ENCODE measurements around the gene DUSP2. TPM values are rescaled to one million over a fixed set of nuclear protein-coding genes. Genes with fewer than 3 reads are reported as not detected.

The DUSP2 gene
- total RNA-seq, 3 donors from 2014 or later = 1.9 to 57.5 (median 12.8) TPM

DNA sequence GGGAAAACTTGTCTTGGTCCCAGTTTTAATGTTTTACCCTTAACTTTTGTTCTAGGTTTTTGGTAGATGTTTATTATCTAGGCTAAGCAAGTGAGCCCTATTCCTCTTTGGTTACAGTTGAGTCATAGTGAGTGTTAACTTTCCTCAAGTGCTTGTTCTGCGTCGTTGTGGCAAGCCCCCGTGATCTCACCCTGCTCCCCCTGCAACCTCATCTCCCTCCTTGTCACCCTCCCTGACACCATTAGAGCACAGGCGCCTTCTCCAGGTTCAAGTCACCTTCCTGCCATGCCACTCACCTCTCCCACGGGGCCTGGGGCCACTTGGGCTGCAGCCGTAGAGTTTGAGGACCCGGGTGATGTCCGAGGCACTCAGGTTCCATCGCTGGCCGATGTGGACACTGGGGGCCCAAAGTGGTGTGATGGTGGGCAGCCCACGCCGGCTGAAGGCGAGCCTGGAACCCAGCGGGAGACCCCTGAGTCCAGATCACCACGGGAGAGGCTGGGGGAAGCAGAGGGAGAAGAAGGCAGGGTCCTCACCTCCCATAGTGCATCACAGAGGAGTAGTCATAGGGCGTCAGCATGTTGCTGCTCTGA is 15.6 kb downstream of the DUSP2 start:
- H3K27ac ChIP-seq = no peak overlapping the region
- intact Hi-C loops (cut with DNase I; ENCODE audit: low total_unique reads) = no loop called here
- H3K9me3 ChIP-seq = no peaks in the 10 kb centered on the region
- no peak overlapping the region for H3K4me3 ChIP-seq
- no peak for DNase-seq (ENCODE audit: low spot score in 2 of 2)
- H3K36me3 ChIP-seq = no peaks in the 10 kb centered on the region
- TF ChIP-seq POLR2AphosphoS5 (IDR thresholded peaks at IDR 0.05) (no peak), POLR2A (IDR thresholded peaks at IDR 0.05) (no peak)
- TF ChIP-seq, protein P1, sequence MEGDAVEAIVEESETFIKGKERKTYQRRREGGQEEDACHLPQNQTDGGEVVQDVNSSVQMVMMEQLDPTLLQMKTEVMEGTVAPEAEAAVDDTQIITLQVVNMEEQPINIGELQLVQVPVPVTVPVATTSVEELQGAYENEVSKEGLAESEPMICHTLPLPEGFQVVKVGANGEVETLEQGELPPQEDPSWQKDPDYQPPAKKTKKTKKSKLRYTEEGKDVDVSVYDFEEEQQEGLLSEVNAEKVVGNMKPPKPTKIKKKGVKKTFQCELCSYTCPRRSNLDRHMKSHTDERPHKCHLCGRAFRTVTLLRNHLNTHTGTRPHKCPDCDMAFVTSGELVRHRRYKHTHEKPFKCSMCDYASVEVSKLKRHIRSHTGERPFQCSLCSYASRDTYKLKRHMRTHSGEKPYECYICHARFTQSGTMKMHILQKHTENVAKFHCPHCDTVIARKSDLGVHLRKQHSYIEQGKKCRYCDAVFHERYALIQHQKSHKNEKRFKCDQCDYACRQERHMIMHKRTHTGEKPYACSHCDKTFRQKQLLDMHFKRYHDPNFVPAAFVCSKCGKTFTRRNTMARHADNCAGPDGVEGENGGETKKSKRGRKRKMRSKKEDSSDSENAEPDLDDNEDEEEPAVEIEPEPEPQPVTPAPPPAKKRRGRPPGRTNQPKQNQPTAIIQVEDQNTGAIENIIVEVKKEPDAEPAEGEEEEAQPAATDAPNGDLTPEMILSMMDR (IDR thresholded peaks at IDR 0.05) = no peak
- H3K27me3 ChIP-seq = no peaks in the 10 kb centered on the region
- H3K4me1 ChIP-seq = no peaks in the 10 kb centered on the region

DNA sequence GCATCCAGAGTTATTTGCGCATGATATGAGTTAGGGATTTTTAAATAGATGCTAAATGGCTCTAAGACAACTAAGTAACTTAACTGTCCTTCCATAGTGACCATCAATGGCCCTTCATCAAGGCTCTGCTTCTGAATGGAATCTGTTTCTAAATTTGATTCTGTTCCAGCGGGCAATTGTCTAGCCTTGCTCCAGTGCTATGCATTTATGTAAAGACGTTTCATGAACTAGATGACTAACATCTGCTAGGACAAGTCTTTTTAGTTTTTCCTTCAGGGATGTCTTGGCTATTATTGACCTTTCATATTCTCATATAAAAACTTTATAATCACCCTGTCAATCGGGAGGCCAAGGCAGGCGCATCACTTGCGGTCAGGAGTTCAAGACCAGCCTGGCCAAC is 16.8 kb downstream of the DUSP2 start:
- intact Hi-C loops (cut with DNase I; ENCODE audit: low total_unique reads) = no loop called here
- H3K9me3 ChIP-seq = no peaks in the 10 kb centered on the region

DNA sequence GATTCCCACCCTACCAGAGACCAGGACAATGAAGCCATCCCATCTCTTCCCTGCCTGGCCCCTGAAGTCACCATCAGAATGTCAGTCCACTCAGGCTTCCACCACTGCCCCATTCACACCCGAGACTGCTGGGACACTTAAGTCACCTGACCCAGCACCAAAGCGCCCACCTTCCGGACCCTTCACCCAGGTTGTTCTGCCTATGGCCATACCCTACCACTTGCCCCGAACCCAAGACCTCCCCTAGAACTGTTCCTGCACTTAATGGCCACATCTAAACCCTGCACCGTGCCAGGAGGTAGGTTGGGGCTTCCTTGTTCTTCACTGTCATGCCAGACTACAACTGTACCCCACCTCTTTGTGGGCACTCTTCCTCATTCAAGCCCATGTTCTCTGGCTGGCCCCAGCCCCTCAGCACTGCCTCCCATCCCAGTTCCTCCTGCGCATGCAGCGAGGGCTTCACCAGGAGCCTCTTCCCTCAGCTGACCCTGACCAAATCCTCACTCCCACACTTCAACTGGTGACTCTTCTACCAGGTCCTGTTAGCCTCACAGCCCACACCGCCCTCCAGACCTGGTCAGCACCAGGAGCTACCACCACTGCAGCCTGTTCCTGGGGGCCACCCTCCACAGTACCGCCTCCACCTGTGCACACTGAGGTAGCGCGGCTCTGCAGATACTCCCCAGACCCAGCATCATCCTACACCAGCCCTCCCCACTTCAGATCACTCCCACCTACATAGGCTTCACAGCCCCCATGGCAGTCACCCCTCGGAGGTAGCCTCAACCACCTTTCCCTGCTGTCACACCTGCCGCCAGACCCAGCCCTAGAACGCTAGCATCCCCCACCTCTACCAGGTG is 20.6 kb downstream of the DUSP2 start:
- no peaks in the 10 kb centered on the region for H3K27me3 ChIP-seq

More for the DNA sequence above, 16.8 kb downstream of the DUSP2 start:
- TF ChIP-seq, protein P1 (IDR thresholded peaks at IDR 0.05) = no peak
- no peak for TF ChIP-seq POLR2AphosphoS5 (IDR thresholded peaks at IDR 0.05)
- no peak for TF ChIP-seq POLR2A (IDR thresholded peaks at IDR 0.05)
- no peaks in the 10 kb centered on the region for H3K36me3 ChIP-seq
- H3K27me3 ChIP-seq = no peaks in the 10 kb centered on the region
- H3K4me3 ChIP-seq = no peak overlapping the region
- DNase-seq (ENCODE audit: low spot score in 2 of 2) = no peak
- H3K27ac ChIP-seq = no peak overlapping the region
- no peaks in the 10 kb centered on the region for H3K4me1 ChIP-seq

DNA sequence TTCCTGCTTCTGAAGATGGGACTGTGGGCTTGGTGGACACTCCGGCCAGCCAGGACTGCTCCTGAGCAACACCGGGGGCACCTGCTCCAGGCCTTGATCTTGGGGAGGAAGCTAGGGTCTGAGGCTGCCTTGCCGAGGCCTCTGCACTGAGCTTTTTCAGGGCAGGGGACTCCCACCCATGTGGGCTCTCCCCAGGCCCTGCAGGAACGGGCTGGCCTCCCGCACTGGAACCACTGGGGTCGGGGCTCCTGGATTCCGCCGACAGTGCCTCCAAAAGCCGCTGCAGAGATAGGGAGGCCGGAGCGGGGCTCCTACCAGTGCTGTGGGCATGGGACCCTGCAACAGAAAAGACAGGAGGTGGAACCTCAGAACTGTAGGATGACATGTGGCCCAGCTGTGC is 21.3 kb downstream of the DUSP2 start:
- no peaks in the 10 kb centered on the region for H3K4me1 ChIP-seq
- intact Hi-C loops (cut with DNase I; ENCODE audit: low total_unique reads) = no loop called here
- no peak overlapping the region for H3K27ac ChIP-seq
- no peak for DNase-seq (ENCODE audit: low spot score in 2 of 2)
- H3K36me3 ChIP-seq = no peaks in the 10 kb centered on the region
- no peak overlapping the region for H3K4me3 ChIP-seq
- H3K27me3 ChIP-seq = no peaks in the 10 kb centered on the region
- TF ChIP-seq, protein P1 (IDR thresholded peaks at IDR 0.05) = no peak
- TF ChIP-seq POLR2AphosphoS5 (IDR thresholded peaks at IDR 0.05) (no peak), POLR2A (IDR thresholded peaks at IDR 0.05) (no peak)
- H3K9me3 ChIP-seq = no peaks in the 10 kb centered on the region

More for the DNA sequence above, 20.6 kb downstream of the DUSP2 start:
- H3K27ac ChIP-seq = no peak overlapping the region
- TF ChIP-seq, protein P1 (IDR thresholded peaks at IDR 0.05) = no peak
- TF ChIP-seq POLR2A (IDR thresholded peaks at IDR 0.05) (no peak), POLR2AphosphoS5 (IDR thresholded peaks at IDR 0.05) (no peak)
- no peaks in the 10 kb centered on the region for H3K36me3 ChIP-seq
- intact Hi-C loops (cut with DNase I; ENCODE audit: low total_unique reads) = no loop called here
- DNase-seq (ENCODE audit: low spot score in 2 of 2) = no peak
- no peaks in the 10 kb centered on the region for H3K9me3 ChIP-seq
- no peaks in the 10 kb centered on the region for H3K4me1 ChIP-seq
- H3K4me3 ChIP-seq = no peak overlapping the region

DNA sequence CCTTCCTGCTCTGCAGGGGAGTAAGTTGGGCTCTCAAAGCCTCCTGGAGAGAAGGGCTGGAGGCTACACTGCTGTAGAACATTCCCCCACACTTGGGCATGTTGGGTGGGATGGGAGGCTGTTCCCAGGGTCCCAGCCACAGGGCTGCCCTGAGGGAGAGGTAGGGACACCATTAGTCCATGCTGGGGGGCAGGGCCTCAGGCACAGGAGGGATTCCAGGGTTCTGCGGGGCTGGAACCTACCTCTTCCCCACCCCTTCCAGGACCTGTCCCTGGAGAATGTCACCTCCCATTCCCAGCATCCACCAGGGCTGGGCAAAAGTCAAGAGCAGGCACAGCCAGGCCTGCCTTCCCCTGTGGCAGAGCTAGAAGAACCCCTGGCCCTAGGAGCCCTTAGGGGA is 21.9 kb downstream of the DUSP2 start:
- H3K36me3 ChIP-seq = no peaks in the 10 kb centered on the region
- no peak overlapping the region for H3K27ac ChIP-seq
- DNase-seq (ENCODE audit: low spot score in 2 of 2) = no peak
- no peaks in the 10 kb centered on the region for H3K27me3 ChIP-seq
- H3K4me1 ChIP-seq = peaks cover 0 to 3% of the 10 kb centered on the region in 2 donors
- H3K4me3 ChIP-seq = no peak overlapping the region
- TF ChIP-seq, protein P1 (IDR thresholded peaks at IDR 0.05) = no peak
- TF ChIP-seq POLR2AphosphoS5 (IDR thresholded peaks at IDR 0.05) (no peak), POLR2A (IDR thresholded peaks at IDR 0.05) (no peak)
- intact Hi-C loops (cut with DNase I; ENCODE audit: low total_unique reads) = no loop called here
- no peaks in the 10 kb centered on the region for H3K9me3 ChIP-seq
